Activated T-cell treated with anti-CD3 and anti-CD28 coated beads for 24 hours (primary cell): ENCODE data around the gene NAA30.

Experiments
- DNase-seq: peaks from one replicate; pipeline ENCODE4 v3.0.0-alpha.2; 2020; ENCODE audit warnings: low read depth

The NAA30 gene

DNA sequence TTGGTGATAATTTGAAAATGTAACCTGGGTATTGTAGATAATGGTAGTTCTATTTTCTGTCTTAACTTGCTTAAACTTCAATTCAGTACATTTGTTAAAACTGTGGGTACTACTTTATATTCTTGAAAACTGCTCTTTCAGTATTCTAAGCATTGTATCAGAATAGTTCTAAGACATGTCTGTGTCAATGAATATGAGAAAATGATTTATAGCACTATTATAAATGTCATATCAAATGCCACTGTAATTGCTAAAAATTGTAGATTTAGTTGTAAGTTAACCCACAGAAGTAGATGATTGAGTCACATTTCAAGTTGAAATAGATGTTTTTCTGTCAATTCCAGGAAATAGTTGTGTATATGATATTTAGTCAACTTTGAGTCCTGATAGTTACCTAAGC lies 2.4 kb downstream of the NAA30 start:
- DNase-seq, result no peak

DNA sequence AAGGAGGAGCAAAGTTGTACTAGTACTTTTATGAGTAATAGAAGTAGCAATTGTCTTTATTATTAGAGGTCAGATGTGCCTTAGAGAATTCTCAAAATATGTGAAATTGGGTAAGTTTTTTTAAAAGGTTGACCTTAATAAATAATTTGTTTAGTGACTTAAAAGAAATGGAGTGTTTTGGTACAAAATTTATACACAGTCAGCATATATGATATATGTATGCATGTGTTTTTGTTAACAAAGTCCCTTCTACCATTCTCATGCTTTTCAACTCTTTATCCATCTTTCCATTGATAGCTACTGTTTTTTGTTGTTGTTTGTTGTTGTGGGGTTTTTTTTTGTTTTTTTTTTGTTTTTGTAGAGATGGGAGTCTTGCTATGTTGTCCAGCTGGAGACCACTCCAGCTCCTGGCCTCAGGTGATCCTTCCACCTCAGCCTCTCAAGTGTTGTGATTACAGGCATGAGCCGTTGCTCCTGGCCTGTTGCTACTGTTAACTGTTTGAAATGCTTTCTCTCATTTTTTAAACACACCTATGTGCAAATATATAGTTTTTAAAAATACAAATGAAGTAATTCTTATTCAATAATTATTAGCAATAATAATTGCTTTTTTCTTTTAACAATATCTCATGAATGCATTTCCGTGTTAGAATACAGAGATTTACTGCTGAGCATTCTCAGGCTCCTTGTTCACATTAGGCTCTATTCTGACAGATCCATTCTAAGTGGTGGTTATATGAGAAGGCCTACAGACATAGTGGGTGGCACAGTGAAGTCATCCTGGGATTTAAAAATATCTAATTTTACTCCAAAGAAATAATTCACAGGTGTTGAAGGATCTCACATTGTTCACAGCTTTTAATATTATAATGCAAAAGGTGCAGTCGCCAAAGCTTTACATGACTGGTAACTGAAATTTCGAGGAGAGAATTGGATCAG lies 10.4 kb downstream of the NAA30 start:
- no peak for DNase-seq

- no peak for DNase-seq
Measured at GRCh38 chr14:57401501-57401900, 11.1 kb downstream of the NAA30 start.

- no peak for DNase-seq
Measured at GRCh38 chr14:57402173-57402852, 11.9 kb downstream of the NAA30 start.

DNA sequence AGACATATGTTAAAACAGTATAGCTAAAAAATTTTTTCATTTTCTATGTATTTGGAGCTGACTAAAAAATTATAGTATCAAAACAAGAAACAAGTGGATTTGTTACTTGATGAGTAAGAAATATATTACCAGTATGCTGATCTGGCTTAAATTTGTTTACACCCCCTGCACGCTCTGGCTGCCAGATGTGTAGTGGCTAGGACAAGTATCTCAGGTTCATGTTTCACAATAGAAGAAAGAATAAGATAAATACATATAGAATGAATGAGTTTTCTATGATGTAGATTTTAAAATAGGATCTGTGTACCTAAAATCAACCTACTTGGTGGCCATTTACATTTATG lies 13.1 kb downstream of the NAA30 start:
- no peak for DNase-seq

- no peak for DNase-seq
Measured at GRCh38 chr14:57405562-57405961, 15.2 kb downstream of the NAA30 start.

GRCh38 chr14:57408037-57408436 lies 17.7 kb downstream of the NAA30 start:
- DNase-seq, result no peak

DNA sequence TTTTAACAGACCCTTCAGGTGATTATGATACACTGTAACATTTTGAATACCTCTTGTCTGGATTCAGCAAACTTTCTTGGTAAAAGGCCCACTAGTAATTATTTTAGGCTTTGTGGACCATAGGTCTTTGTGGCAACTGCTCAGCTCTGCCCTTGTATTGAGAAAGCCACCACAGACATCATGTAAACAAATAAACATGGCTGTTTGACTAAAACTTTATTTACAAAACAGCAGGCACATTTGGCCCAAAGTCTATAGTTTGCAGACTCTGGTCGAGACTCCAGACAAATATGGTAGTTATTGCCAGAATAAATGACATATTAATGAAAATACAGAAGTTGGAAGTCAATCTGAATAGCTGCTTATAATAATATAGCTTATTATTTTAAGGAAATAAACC lies 18.2 kb downstream of the NAA30 start:
- DNase-seq, result no peak

- DNase-seq, result no peak
Measured at GRCh38 chr14:57412341-57412740, 22.0 kb downstream of the NAA30 start.

DNA sequence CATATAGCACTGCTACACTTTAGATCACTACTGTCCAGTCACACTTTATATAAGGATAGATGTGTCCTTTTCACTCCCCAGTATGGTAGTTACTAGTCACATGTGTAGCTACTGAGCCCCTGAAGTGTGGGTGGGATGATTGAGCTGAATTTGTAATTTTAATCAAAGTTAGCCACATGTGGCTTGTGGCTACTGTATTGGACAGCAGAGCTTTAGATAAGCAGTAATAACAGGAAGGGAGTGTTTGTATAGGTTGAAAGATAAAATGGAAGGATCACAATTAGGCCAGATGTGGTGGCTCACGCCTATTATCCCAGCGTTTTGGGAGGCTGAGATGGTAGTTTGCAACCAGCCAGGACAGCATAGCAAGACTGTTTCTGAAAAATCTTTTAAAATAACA lies 23.5 kb downstream of the NAA30 start:
- no peak for DNase-seq

GRCh38 chr14:57417228-57417627 lies 26.8 kb downstream of the NAA30 start:
- no peak for DNase-seq

- DNase-seq, result no peak
Measured at GRCh38 chr14:57418999-57419398, 28.6 kb downstream of the NAA30 start.

DNA sequence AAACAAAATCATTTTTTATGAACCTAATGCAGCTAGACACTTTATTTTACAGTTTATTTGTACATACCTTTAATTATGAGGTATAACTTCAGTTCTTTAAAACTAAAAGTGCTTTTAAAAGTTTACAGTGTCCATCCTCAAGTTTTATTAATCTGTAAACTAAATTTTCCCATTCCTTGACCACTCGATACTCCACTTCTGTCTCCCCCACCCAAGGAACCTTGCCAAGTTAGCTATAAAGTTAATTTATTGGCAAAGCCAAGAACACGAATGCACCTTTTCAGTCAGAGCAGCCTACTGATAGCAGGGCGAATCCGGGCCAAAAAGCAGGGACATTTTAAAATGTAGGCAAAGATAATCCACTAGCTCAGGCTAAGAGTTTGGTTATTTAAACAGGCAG lies 29.6 kb downstream of the NAA30 start:
- DNase-seq, result no peak

DNA sequence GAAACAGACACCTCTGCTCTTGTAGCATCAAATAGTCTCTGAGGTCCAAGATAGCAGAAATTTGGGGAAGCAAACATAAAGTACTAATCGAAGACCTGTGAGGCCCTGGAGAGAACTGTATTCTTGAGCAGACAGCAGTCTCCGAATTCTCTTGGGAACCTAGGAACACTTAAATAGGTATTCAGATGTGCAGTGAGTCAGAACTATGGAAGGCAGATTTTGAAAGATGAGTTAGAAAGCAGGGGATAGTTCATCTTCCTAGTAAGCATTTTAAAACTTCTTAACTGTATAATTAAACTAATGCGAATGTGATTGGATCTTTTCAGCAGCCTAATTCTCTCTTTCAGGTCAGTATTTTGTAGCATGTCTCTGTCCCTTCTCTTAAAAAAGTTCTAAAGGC lies 30.6 kb downstream of the NAA30 start:
- no peak for DNase-seq

DNA sequence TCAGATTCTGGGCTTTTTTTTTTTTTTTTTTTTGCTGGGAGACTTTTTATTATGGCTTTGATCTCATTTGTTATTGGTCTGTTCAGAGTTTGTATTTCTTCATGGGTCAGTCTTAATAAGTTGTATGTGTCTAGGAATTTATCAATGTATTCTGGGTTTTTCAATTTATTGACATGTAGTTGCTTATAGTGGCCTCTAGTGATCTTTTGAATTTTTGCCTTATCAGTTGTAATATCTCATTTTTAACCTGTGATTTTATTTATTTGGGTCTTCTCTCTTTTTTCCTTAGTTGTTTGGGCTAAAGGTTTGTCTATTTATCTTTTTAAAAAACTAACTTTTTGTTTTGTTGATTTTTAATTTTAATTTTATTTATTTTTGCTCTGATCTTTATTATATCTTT lies 45.5 kb downstream of the NAA30 start:
- no peak for DNase-seq

DNA sequence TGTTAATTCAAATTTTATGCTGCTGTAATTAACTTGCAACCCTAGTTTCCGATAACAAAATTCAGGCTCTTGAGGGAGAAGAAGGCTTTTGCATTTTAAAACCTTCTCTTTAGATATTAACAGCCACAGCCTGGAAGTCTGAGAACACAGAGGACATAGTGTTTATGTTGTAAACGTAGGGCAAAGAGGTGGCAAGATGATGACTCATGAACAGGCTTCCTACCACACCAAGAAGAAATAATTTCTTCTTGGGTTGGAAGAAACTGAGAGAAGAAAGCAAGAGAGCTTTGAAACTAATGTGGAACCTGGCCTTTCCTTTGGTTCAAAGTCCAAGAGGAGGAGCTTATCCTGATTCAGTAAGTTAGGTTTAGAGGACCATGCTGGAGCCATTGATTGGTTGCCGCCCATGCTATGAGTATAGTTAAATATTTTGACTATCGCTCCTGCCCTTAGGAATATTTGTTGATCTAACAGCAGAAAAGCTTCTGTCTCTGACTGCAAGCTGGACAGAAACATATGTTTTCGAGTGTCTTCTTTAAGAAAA lies 71.5 kb downstream of the NAA30 start:
- DNase-seq, result no peak

GRCh38 chr14:57462551-57462950 lies 72.2 kb downstream of the NAA30 start:
- DNase-seq, result no peak

DNA sequence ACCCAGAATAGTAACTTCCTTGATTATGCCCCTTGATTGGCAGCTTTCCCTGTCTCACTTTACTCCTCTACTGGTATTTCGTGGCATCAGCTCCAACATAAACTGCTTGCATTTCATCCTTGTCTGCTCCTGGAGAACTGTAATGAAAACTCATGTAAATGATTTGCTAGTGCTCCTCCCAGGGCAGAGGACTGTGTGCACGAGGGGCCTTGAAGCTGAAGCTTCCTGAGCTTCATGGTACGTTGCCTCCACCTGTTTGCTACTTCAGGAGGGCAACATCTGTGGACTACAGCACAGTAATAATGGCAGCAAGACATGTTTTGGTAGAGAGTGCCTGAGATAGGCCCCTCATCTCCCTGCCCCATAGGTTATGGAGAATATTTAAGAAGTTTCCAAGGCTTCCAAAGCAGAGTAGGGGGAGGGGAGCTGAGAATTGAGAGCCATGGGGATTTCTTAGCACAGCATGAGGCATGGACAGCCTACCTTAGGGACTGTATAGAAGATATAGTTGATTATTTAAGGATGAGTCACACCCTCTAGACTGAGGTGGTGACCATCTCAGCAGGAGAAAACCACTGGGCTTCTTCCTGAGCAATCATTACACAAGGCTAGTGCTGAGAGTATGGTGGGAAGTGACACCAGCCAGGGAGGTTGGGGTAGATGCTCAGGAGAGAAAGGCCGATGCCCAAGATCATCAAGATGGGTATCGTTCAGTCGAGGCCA lies 73.8 kb downstream of the NAA30 start:
- DNase-seq, result no peak
